WTC11 (cell line): ENCODE data around the gene SFMBT1.

ENCODE experiments used
- ZNF219 ChIP-seq: sonication (generic); formaldehyde crosslinking; IDR thresholded peaks from 2 replicates; pipeline ENCODE4 v1.8.0; 2023; ENCODE audit warnings: missing genetic modification reagents, mild to moderate bottlenecking, borderline replicate concordance
- ZNF423 ChIP-seq: fragments of 250-450 bp; sonication (Bioruptor Pico); IDR thresholded peaks from 2 replicates; pipeline ENCODE4 v2.1.2; 2022; ENCODE audit warnings: mild to moderate bottlenecking, moderate library complexity
- TF ChIP-seq, protein P1 (sequence below): fragments of 200-600 bp; IDR thresholded peaks from 2 replicates; pipeline ENCODE4 v1.8.0; 2022; ENCODE audit warnings: antibody characterized with exemption

DNA sequence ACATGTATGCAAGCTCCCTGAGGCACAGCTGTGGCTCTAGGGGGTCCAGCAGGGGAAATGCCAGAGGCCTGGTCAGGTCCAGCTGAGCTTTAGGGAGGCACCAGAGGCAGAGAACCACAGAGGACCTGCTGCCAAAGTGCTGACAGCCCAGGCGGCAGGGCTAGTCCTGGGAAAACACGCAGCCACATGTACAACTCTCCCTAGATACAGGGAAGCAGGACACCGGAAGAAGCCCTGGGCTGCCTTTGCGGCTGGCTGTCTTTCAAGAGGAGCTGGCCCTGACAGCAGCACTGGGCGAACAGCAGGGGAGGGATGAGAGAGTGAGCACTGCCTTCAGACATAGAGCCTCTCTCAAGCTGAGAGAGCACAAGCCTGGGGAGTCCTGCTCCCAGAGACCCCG lies 43.6 kb upstream of the SFMBT1 start:
- TF ChIP-seq ZNF219 (no peak), ZNF423 (CRISPR knock-in tag) (no peak)
- TF ChIP-seq, protein P1, sequence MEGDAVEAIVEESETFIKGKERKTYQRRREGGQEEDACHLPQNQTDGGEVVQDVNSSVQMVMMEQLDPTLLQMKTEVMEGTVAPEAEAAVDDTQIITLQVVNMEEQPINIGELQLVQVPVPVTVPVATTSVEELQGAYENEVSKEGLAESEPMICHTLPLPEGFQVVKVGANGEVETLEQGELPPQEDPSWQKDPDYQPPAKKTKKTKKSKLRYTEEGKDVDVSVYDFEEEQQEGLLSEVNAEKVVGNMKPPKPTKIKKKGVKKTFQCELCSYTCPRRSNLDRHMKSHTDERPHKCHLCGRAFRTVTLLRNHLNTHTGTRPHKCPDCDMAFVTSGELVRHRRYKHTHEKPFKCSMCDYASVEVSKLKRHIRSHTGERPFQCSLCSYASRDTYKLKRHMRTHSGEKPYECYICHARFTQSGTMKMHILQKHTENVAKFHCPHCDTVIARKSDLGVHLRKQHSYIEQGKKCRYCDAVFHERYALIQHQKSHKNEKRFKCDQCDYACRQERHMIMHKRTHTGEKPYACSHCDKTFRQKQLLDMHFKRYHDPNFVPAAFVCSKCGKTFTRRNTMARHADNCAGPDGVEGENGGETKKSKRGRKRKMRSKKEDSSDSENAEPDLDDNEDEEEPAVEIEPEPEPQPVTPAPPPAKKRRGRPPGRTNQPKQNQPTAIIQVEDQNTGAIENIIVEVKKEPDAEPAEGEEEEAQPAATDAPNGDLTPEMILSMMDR = no peak
